ENCODE data around the gene ZNF862. TPM values are rescaled to one million over a fixed set of nuclear protein-coding genes. Genes with fewer than 3 reads are reported as not detected.

The ZNF862 gene
- total RNA-seq, 1 experiment from 2014 or later: 17.7 TPM

DNA sequence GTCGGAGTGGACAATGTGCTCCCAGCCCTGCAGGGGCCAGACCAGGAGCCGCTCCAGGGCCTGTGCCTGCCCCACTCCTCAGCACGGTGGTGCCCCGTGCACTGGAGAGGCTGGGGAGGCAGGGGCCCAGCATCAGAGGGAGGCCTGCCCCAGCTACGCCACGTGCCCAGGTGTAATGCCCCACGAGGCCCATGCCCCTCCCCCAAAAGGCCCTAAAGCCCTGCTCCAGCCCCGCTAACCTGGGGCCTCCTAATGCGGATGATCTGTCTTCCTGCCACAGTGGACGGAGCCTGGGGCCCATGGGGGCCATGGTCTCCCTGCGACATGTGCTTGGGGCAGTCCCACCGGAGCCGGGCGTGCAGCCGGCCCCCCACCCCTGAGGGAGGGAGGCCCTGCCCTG, 23.7 kb upstream of the ZNF862 start:
- Mint-ChIP-seq H3K36me3 (ENCODE audit: insufficient read depth, unreplicated experiment) (no peaks in the 10 kb centered on the region), H3K4me3 (ENCODE audit: low read depth, unreplicated experiment) (no peak overlapping the region), H3K27ac (ENCODE audit: unreplicated experiment) (no peak overlapping the region), H3K4me1 (ENCODE audit: low read depth, unreplicated experiment) (no peaks in the 10 kb centered on the region), H3K9me3 (ENCODE audit: low read depth, unreplicated experiment) (no peaks in the 10 kb centered on the region), H3K27me3 (ENCODE audit: unreplicated experiment) (peaks cover 71% of the 10 kb centered on the region)
- TF ChIP-seq, protein P1, sequence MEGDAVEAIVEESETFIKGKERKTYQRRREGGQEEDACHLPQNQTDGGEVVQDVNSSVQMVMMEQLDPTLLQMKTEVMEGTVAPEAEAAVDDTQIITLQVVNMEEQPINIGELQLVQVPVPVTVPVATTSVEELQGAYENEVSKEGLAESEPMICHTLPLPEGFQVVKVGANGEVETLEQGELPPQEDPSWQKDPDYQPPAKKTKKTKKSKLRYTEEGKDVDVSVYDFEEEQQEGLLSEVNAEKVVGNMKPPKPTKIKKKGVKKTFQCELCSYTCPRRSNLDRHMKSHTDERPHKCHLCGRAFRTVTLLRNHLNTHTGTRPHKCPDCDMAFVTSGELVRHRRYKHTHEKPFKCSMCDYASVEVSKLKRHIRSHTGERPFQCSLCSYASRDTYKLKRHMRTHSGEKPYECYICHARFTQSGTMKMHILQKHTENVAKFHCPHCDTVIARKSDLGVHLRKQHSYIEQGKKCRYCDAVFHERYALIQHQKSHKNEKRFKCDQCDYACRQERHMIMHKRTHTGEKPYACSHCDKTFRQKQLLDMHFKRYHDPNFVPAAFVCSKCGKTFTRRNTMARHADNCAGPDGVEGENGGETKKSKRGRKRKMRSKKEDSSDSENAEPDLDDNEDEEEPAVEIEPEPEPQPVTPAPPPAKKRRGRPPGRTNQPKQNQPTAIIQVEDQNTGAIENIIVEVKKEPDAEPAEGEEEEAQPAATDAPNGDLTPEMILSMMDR (IDR thresholded peaks at IDR 0.05; ENCODE audit: unreplicated experiment): no peak
- intact Hi-C loops (cut with micrococcal nuclease; ENCODE audit: unreplicated experiment): no loop called here
- no TSS peak for BruUV-seq (replicated peaks)
- DNase-seq: no peak
- CTCF ChIA-PET: no interaction called here

DNA sequence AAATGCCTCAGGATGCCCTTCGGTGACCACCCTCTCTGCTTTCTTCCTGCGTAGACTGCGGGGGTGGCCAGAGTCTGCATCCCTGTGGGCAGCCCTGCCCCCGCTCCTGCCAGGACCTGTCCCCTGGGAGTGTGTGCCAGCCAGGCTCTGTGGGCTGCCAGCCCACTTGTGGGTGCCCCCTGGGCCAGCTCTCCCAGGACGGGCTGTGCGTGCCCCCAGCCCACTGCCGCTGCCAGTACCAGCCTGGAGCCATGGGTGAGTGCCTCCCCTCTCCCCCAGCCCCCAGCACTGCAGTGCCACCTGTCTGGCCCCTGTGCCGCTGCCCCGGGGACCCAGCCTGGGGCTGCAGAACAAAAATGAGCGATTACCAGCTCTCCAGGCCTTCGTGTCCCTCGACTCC, 23.1 kb upstream of the ZNF862 start:
- CTCF ChIA-PET: no interaction called here
- intact Hi-C loops (cut with micrococcal nuclease; ENCODE audit: unreplicated experiment): no loop called here
- H3K36me3 Mint-ChIP-seq (ENCODE audit: insufficient read depth, unreplicated experiment): no peaks in the 10 kb centered on the region
- DNase-seq: no peak
- H3K27me3 Mint-ChIP-seq (ENCODE audit: unreplicated experiment): peaks cover 65% of the 10 kb centered on the region
- no peak overlapping the region for H3K4me3 Mint-ChIP-seq (ENCODE audit: low read depth, unreplicated experiment)
- H3K4me1 Mint-ChIP-seq (ENCODE audit: low read depth, unreplicated experiment): no peaks in the 10 kb centered on the region
- H3K9me3 Mint-ChIP-seq (ENCODE audit: low read depth, unreplicated experiment): no peaks in the 10 kb centered on the region
- H3K27ac Mint-ChIP-seq (ENCODE audit: unreplicated experiment): no peak overlapping the region
- no TSS peak for BruUV-seq (replicated peaks)
- TF ChIP-seq, protein P1 (IDR thresholded peaks at IDR 0.05; ENCODE audit: unreplicated experiment): no peak

DNA sequence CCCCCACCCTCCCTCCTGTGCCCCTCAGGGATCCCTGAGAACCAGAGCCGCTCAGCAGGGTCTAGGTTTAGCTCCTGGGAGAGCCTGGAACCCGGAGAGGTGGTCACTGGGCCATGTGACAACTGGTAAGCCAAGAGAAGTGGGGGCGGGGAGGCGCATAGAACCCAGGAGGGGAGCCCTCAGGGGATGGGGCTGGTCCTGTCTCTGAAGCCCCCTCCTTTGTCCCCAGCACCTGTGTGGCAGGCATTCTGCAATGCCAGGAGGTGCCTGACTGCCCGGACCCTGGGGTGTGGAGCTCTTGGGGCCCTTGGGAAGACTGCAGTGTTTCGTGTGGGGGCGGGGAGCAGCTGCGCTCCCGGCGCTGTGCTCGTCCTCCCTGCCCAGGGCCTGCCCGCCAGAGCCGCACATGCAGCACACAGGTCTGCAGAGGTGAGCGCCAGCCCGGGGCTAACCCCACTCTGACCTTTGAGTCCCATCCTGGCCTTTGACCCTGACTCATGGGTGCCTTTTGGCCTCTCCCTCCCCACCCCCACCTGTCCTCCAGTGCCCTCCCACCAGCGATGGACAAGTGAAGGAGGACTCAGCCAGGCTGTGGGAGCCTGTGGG, 22.4 kb upstream of the ZNF862 start:
- no peaks in the 10 kb centered on the region for H3K9me3 Mint-ChIP-seq (ENCODE audit: low read depth, unreplicated experiment)
- no TSS peak for BruUV-seq (replicated peaks)

DNA sequence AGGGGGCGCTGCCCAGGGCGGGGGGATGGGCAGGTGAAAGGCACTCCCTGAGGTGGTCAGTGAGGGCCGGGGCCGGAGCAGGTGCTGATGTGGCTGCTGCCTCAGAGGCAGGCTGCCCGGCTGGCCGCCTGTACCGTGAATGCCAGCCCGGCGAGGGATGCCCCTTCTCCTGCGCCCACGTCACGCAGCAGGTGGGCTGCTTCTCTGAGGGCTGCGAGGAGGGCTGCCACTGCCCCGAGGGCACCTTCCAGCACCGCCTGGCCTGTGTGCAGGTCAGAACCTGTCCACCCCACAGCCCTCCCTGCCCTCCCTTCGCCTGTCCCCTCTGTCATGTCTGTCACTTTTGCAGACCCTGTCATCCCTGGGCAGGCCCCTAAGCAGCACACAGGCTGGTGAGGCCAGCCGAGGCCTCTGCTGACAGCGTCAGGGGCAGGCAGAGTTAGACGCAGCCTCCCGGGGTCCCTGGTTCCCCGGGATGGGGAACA, 21.9 kb upstream of the ZNF862 start:
- no peaks in the 10 kb centered on the region for H3K4me1 Mint-ChIP-seq (ENCODE audit: low read depth, unreplicated experiment)
- peaks cover 57% of the 10 kb centered on the region for H3K27me3 Mint-ChIP-seq (ENCODE audit: unreplicated experiment)
- CTCF ChIA-PET: no interaction called here
- DNase-seq: no peak
- no peak overlapping the region for H3K27ac Mint-ChIP-seq (ENCODE audit: unreplicated experiment)
- intact Hi-C loops (cut with micrococcal nuclease; ENCODE audit: unreplicated experiment): no loop called here
- TF ChIP-seq, protein P1 (IDR thresholded peaks at IDR 0.05; ENCODE audit: unreplicated experiment): no peak
- H3K36me3 Mint-ChIP-seq (ENCODE audit: insufficient read depth, unreplicated experiment): no peaks in the 10 kb centered on the region
- no TSS peak for BruUV-seq (replicated peaks)
- no peaks in the 10 kb centered on the region for H3K9me3 Mint-ChIP-seq (ENCODE audit: low read depth, unreplicated experiment)
- H3K4me3 Mint-ChIP-seq (ENCODE audit: low read depth, unreplicated experiment): no peak overlapping the region

More for the DNA sequence above, 22.4 kb upstream of the ZNF862 start:
- Mint-ChIP-seq H3K36me3 (ENCODE audit: insufficient read depth, unreplicated experiment) (no peaks in the 10 kb centered on the region), H3K4me3 (ENCODE audit: low read depth, unreplicated experiment) (no peak overlapping the region), H3K27ac (ENCODE audit: unreplicated experiment) (no peak overlapping the region), H3K27me3 (ENCODE audit: unreplicated experiment) (peaks cover 58% of the 10 kb centered on the region), H3K4me1 (ENCODE audit: low read depth, unreplicated experiment) (no peaks in the 10 kb centered on the region)
- intact Hi-C loops (cut with micrococcal nuclease; ENCODE audit: unreplicated experiment): no loop called here
- TF ChIP-seq, protein P1 (IDR thresholded peaks at IDR 0.05; ENCODE audit: unreplicated experiment): no peak
- CTCF ChIA-PET: no interaction called here
- DNase-seq: no peak

Measured in Calu3 (cell line).